GM06990 (cell line): Measurements from ENCODE around the gene EGFR.

ENCODE experiments used
- DNase-seq: peaks from one replicate; pipeline ENCODE4 v3.0.0-alpha.2; 2011; ENCODE audit not compliant: insufficient read length; ENCODE audit errors: extremely low read depth
- H3K27me3 ChIP-seq: replicated peaks from 2 replicates; pipeline ENCODE4 v1.6.0; 2011; ENCODE audit warnings: low read length; ENCODE audit not compliant: control insufficient read depth, insufficient read depth
- H3K36me3 ChIP-seq: 2 replicates; pipeline ENCODE4 v1.5.1; 2011; ENCODE audit warnings: low read length; ENCODE audit not compliant: control insufficient read depth, insufficient read depth
- H3K4me3 ChIP-seq: replicated peaks from 2 replicates; pipeline ENCODE4 v1.5.1; 2011; ENCODE audit warnings: low read depth, mild to moderate bottlenecking, control low read depth, low read length
- CTCF ChIP-seq: IDR thresholded peaks from 2 replicates; pipeline ENCODE4 v1.5.1; 2011; ENCODE audit warnings: low read length, control low read depth, mild to moderate bottlenecking, inconsistent platforms; ENCODE audit not compliant: insufficient read depth, poor library complexity, severe bottlenecking

The EGFR gene

GRCh38 chr7:55142919-55143600 is 124.2 kb downstream of the EGFR start:
- TF ChIP-seq CTCF, result no peak
- H3K4me3 ChIP-seq, result no peak overlapping the region
- no peaks in the 10 kb centered on the region for H3K27me3 ChIP-seq
- H3K36me3 ChIP-seq, result no peaks in the 10 kb centered on the region
- DNase-seq, result no peak

- Histone ChIP-seq H3K36me3 (no peaks in the 10 kb centered on the region), H3K4me3 (no peak overlapping the region), H3K27me3 (no peaks in the 10 kb centered on the region)
- no peak for DNase-seq
- TF ChIP-seq CTCF, result peak; percentile 17
Observed at GRCh38 chr7:55144333-55145317, 125.8 kb downstream of the EGFR start.

- TF ChIP-seq CTCF, result no peak
- H3K36me3 ChIP-seq, result no peaks in the 10 kb centered on the region
- no peak overlapping the region for H3K4me3 ChIP-seq
- H3K27me3 ChIP-seq, result no peaks in the 10 kb centered on the region
- no peak for DNase-seq
Observed at GRCh38 chr7:55145606-55146005, 126.8 kb downstream of the EGFR start.

- Histone ChIP-seq H3K36me3 (no peaks in the 10 kb centered on the region), H3K4me3 (no peak overlapping the region), H3K27me3 (no peaks in the 10 kb centered on the region)
- DNase-seq, result no peak
- TF ChIP-seq CTCF, result no peak
Observed at GRCh38 chr7:55147101-55147500, 128.3 kb downstream of the EGFR start.

GRCh38 chr7:55147736-55148135 is 128.9 kb downstream of the EGFR start:
- Histone ChIP-seq H3K36me3 (no peaks in the 10 kb centered on the region), H3K4me3 (no peak overlapping the region), H3K27me3 (no peaks in the 10 kb centered on the region)
- no peak for DNase-seq
- no peak for TF ChIP-seq CTCF
